Skeletal muscle cell (primary cell): ENCODE results near the gene MTFR1L.
A peak's percentile ranks its signal among the peaks of the same experiment; 100 is the strongest.

Experiments
- DNase-seq: peaks from one replicate; pipeline ENCODE4 v3.0.0-alpha.2; 2010; ENCODE audit warnings: low read depth
- H3K4me3 ChIP-seq: 2 replicates; pipeline ENCODE4 v1.5.1; 2011; ENCODE audit warnings: low read depth, mild to moderate bottlenecking, control low read depth, low read length, moderate library complexity

MTFR1L gene

DNA sequence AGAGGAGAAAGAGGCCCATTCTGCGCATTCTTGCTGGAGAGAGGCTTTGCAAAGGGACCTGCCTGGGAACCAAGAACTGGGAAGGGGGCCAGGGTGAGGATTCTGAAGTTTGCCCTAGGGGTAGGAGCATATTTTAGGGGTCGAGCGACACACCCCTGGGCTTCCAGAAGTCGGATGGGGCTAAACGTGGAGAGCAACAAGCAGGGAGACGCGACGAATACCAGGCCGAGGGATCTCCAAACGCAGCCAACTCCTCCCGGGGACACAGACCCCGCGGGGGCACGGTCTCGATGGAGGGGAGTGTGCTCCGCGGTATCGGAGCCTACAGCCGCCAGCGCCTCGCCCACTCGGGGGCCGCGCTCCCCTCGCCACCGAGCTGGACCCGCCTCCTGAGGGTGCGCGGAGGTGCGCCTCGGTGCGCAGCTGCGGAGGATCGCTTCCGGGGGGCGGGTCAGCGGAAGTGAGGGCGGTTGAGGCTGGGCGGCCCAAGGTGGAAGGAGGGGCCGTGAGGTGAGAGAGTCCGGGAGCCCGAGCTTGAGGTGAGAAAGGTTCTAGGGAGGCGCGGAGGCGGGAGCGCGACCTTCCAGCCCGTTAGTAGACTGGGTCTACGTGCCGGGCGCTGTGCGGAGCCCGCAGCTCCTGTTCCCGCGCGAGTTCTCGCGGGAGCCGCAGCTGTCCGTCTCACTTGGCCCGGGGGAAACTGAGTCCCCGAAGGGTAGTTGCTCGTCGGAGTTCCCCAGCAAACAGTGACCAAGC is at the start of gene MTFR1L:
MTFR1L (plus strand) TSS at position 464 of the 756 bp plus-strand sequence. CDS start 3,151 bp downstream, outside the sequence.
- peak within 1 kb of the TSS; percentile 92 for H3K4me3 ChIP-seq

DNA sequence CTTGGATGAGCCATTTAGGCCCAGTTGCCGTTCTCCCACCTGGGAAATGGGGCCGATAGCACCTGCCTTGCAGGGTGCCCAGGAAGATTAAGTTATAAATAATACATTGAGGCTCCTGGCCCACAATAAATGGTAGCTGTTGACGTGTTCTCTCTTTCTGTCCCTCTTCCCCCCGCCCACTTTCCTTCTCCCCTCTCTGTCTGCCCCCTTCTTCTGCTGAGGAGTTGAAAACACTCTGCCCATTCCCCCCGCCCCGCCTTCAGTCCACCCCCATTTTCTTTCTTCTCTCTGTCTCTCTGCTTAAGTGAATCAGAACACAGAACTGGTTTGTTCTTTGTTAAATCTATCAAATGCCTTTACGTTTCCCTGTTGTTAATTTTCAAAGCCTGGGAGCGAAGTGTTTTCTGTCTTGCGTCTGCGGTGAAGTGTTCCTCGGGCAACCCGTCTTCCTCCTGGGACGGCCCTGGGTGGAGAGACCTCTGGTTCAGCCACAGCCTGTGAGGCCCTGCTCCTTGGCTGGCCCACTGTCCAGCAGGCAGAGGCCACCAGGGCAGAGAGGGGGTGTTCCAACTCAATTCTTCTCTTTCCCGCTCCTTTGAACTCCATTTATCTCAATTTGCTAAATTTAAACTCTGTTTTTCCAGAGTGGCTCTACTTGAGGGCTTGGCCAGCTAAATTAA is 49.1 kb upstream of the MTFR1L start:
- no peak overlapping the region for H3K4me3 ChIP-seq
- no peak for DNase-seq

More for the DNA sequence above, at the start of gene MTFR1L:
- peak; percentile 31 for DNase-seq

DNA sequence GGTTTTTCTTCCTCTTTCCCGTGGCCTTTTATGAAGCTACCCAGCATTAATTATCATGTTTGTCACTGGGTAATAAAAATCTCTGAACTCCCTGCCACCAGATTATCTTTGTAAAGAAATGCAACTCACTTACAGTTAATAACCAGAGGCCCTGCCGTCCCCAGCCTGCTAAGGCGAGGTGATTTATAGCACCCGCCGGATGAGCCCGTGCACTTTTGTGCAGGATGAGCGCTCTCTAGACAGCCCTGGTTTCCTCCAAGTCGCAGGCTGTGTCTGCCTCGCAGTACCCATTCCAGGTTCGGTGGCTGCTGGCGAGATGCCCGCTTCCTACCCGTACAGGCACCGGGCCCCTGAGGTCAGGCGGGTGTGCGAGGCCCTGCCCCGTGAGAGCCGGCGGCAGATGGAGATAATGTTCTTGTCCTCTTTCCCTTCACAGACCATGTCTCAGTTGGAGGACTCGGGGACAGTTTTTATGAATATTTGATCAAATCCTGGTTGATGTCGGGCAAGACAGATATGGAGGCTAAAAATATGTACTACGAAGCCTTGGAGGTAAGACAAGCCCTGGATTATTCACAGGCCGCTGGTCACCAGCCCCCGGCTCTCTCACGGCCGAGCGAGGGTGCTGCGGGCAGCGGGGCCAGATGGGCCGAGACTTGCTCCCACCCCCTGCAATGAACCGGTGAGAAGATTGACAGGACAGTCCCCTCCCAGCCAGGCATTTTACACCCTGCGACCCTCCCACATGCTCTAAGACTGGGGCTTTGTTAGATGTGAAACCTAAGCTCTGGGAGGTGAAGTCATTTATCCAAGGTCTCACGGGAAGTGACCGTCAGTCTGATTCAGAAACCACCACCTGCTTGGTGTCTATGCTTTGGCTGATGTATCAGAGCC is 48.3 kb upstream of the MTFR1L start:
- no peak for DNase-seq
- H3K4me3 ChIP-seq: no peak overlapping the region

DNA sequence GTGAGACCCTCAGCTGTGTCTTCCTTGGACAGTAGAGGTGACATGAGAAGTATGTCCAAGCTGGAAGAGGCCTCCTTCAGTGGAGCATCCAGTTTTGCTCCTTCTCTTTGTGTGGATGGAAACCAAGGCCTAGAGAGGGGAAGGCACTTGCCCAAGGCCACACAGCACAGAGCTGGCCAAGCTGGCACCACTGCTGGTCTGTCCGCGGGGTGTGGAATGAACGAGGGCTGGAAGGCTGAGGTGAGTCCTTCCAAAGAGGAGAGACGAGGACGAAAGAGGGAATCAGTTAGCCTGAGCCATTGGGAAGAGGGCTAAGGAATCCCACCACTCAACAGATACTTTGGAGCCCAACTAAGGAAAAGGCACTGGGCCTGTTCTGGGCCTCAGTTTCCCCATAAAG is 47.6 kb upstream of the MTFR1L start:
- no peak for DNase-seq
- no peak overlapping the region for H3K4me3 ChIP-seq

DNA sequence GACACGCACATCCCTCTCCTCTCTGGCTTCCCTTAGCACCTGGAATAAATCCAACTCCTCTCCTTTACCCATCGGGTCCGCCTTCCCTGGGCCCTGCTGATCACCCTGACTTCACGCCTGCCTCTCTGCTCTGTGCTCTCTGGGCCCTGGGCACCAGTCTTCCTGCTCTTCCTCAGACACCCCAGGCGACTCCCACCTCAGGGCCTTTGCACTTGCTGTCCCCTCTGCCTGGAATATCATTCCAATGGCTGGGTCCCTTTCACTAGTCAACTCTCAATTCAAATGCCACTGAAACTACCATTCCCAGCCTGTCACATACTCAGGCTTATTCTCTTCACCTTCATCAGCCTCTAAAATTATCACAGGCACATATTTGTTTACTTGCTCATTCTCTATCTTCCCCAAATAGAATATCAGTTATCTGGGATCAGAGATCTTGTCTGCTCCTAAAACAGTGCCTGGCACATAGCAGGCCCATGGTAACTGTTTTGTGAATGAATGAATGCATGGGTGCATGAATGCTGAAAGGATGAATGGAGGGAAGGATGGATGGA is 47.0 kb upstream of the MTFR1L start:
- H3K4me3 ChIP-seq: no peak overlapping the region
- DNase-seq: no peak

DNA sequence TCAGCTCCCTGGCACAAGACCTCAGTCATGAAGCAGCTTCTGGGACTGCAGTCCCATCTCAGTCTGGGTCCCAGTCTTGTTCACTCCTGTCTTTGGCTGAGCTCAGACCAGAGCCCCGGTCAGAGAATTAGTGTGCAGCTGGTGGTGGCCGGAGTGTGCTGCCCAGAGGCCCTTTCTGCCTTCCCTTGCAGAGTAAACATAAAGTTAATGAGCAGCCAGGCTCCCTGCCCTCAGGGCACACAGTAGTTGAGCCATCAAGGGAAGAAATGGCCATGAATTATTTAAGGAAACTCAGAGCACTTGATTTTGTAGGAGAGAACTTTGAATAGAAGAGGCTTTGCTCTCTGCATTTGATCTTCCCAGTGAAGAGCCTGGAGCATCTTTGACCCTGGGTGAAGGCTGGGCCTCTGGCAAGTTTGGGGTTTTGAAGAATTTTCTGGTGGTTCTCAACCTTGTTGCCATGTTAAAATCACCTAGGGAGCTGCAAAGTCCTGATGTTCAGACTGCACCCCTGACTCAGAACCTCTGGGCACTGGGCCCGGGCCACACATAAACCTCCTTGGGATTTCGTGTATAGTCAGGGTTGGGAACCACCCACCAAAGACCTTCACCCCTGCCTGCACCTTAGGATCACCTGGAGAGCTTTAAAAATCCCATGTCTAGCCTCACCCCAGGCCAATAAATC is 46.2 kb upstream of the MTFR1L start:
- no peak for DNase-seq
- H3K4me3 ChIP-seq: no peak overlapping the region

DNA sequence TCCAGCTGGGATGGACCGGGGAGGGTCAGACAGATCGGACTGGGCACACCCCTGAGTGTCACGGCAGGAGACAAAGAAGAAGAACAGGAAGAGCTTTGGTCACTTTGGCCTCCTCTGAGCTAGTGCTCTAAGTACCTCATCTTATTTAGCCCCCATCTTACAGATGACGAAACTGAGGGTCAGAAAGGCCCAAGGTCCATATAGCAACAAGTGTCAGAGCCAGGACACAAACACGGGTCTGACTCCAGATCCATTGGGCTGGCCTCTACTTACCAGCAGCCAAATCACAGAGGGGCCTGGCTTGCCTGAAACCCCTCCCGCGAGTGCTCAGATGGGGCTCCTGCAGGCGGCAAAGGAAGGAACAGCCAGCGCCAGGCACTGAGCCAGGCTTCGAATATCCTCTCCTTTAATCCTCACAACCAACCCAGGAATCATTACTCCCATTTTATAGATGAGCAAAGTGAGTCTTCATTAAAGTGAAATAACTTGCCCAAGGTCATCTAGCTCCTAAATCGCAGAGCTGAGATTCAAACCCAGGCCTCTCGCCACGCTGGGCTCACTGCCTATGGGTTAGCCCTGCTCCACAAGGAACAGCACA is 45.4 kb upstream of the MTFR1L start:
- no peak overlapping the region for H3K4me3 ChIP-seq
- no peak for DNase-seq

DNA sequence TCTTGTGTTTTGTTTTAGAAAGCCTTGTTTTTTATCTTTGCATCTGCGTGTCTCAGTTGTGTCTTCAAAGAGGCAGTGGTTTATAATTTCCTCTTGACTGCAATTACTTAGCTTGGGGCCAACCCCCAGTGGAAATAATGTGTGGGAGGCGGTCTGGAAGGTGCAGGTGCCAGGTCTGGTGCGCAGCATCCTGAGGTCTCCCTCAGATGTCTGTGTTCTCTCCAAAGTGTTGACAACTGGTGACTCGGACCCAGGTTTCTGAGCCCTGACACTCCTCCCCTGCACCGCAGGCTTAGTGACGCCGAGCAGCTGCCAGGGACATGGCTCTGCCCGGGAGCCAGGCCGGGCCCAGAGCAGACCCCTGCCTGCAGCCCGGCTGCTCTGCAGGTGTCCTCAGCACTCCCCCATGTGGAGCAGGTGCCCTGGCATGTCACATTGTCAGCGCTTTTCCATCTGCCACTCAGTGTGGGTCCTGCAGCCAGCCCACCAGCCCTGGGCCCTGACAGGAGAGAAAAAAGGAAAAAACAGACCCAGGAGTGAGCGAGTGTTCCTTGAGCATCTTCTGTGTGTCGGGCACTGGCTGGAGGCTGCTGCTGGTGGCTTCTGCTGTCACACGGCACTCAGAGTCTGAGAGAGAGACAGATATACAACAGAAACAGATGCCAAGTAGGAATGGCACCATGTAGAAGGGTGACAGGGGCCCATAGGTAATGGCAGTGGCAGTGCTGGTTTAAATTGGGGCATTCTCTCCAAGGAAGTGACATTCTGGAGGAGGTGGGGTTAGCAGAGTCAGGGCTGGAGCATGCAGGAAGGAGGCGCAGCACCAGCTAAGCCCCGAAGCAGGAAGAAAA is 44.6 kb upstream of the MTFR1L start:
- H3K4me3 ChIP-seq: no peak overlapping the region
- no peak for DNase-seq

DNA sequence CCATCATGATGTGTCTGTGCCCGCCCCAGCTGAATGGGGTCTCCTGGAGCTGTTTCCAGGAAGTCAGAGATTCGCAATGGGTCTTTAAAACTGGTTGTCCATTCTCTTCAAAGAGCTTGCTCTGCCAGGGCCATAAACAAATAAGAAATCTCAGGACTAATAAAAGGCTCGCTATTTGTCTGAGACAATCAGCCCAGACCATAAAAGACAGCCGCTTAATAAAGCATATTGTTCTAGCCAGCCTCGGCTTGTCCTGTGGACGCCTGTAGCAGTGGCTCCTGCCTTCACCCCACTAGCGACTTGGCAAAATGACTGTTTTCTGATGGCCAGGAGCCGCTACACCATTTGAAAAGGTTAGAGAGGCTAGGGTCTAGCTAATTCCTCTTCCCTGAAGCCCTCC is 40.4 kb upstream of the MTFR1L start:
- H3K4me3 ChIP-seq: no peak overlapping the region
- no peak for DNase-seq

DNA sequence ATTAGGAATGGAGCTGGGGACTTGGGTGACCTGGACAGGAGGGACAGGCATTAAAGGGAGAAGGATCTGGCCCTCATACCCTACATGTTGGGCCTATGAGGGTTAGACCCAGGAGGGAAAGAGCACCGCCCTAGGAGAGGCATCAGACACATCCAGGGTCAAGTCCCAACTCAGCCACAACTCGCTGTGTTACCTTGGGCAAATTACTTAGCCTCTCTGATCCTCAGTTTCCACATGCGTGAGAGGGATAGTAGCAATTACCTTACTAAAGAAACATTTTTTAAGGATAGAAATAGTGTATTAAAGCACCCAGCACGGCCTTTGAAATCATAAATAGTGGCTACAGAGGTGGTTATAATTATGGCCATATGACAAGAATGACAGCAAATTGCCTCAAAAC is 39.9 kb upstream of the MTFR1L start:
- H3K4me3 ChIP-seq: no peak overlapping the region
- DNase-seq: no peak

DNA sequence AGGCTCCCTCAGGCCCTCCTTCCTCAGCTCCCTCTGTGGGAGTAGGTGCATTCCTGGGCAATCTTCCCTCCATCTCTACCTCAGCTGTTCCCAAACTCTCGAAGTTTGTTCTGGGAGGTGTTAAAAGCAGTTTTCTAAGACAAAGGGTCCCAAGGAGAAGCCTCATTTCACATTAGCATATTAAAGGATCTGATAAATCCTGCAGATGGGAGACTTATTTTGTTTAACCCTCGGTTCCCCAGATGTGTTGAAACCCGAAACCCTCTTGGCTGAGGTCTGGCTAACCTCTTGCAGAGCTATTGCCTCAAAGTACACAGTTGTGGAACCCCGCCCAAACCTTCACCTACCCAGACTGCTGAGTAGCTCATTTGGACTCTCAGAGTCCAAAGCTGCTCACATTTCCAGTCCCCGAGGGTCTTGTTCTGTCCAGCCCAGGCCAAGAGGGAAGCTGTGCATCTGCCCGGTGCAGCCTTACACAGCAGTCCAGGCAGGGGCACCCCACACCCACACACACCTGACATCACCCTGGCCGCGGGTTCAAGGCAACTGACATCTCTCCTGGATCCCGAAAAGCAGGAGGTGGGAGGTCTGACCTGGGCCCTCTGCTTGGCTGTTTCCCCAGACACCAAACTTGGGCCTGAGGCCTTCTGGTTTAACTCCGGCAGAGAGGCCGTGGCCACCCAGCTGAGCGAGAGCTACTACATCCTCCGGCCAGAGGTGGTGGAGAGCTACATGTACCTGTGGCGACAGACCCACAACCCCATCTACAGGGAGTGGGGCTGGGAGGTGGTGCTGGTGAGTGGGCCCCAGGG is 39.2 kb upstream of the MTFR1L start:
- no peak for DNase-seq
- no peak overlapping the region for H3K4me3 ChIP-seq

DNA sequence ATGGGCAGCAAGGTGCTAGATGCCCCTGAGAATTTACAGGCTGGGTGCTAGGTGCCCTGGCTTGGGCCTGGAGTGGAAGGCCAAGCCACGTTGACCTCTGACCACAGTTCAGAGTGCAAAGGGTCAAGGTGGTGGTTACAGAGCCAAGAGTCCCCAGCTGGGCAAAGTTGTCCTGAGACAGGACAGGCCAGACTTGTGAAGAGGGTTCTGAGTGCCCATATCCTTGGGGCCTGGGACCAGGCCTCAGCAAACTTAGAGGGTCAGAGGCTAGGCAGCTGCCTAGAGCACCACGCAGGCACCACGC is 38.7 kb upstream of the MTFR1L start:
- H3K4me3 ChIP-seq: no peak overlapping the region
- DNase-seq: no peak

DNA sequence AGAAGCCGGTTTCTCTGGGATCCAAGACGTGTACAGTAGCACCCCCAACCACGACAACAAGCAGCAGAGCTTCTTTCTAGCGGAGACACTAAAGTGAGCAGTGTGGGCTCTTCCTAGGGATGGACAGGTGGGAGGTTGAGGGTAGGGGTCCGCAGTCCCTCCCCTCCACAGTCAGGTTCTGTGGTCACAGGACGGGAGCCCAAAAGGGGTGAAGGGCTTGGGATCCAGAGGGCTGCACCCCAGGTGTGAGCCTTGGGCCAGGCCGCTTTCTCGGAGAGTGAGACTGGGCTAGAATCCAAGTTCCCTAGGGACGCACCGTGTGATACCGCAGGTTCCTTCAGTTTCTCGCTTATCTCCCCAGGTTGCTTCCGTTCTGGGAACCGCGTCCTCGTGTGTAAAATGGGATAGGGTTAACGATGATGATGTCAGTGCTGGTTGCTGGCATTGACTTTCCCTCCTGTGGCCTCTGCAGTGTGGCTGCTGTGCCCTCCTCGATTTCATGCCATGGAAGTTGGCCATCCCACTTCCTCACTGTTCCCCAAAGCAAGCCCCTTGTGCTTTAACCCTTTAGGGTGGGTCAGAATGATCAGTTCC is 37.0 kb upstream of the MTFR1L start:
- DNase-seq: no peak
- H3K4me3 ChIP-seq: no peak overlapping the region

DNA sequence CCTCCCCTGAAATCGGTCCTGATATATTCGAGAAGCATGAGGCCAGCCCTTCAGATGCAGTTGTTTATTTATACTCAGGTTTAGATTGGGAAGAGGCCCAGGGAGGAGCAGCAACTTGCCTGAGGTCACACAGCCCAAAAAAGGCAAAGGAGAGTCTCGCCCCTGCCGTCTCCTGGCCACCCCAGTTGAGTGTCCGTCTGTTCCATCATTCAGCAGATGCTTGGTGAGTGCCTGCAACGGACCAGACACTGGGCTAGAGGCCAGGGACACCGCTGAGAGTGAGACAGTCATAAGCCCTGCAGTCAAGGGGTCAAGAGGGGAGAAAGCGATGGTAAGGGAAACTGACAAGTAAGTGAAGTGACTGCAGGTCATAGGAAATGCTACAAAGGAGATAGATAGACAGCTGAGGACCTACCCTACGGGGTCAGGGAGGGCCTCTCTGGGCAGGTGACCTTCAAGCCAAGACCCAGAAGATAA is 35.1 kb upstream of the MTFR1L start:
- no peak for DNase-seq
- no peak overlapping the region for H3K4me3 ChIP-seq

DNA sequence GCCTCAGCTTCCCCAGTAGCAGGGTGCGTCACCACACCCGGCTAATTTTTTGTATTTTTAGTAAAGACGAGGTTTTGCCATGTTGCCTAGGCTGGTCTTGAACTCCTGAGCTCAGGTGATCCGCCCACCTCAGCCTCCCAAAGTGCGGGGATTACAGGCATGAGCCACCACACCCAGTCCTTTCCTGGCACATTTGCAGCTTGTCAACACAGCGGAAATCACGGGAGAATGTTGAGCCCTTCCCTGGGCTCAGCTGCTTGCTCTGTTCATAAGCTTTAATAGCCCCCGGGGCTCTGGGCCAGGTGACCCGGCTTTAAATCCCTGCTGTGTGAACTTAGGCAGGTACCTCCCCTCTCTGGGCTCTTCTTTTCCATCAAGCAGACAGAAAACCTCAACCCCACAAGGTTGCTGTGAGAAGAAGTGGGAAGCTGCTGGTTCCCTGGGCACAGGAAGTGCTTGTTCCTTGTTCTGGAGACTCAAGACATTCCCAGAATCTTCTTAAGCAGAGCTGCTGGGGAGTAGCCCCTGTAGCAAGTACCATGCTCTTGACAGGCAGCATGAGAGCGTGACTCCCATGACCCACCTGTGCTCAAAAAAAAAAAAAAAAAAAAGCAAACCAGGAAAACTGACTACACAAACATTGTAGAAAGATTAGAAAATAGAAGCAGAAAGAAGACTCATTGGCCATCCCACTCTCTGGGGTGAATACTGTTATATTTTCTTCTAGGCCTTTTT is 34.3 kb upstream of the MTFR1L start:
- DNase-seq: no peak
- H3K4me3 ChIP-seq: no peak overlapping the region
